A549 (cell line): ENCODE data around the gene ZCCHC17. TPM values are rescaled to one million over a fixed set of nuclear protein-coding genes. Genes with fewer than 3 reads are reported as not detected.

ENCODE experiments used
- ATAC-seq, 2 experiments: fragments of 200-7000 bp in 1 of 2; fragments of >200 bp in 1 of 2; cut with Nextera tagmentation in 1 of 2; cut with Tn5 transposase in 1 of 2; 3 replicates each; pipeline versions ENCODE4 v1.8.0 to v1.9.1; 2018 to 2020; ENCODE audit warnings: mild to moderate bottlenecking in 1 of 2, moderate library complexity in 1 of 2
- CTCF ChIA-PET: fragments of 300-600 bp; sonication (Branson Sonifier 250); formaldehyde crosslinking; extraction: SDS; loops from one replicate; lab custom pipeline; 2021; ENCODE audit warnings: antibody characterized with exemption, inconsistent platforms; lab: Yijun Ruan, JAX
- POLR2A ChIA-PET: fragments of 350-600 bp; formaldehyde crosslinking; extraction: SDS; loops from one replicate; lab custom pipeline; 2021; ENCODE audit warnings: antibody characterized with exemption, inconsistent platforms; lab: Yijun Ruan, JAX
- DNase-seq, 2 experiments: peaks; one replicate each; pipeline versions ENCODE4 v3.0.0 to v3.0.0-alpha.2; 2011 to 2016; ENCODE audit warnings: low read depth in 1 of 2, low spot score in 1 of 2
- FAIRE-seq: peaks from 2 replicates; lab custom pipeline; 2011; peaks lifted over from hg19 to GRCh38; lab: Jason Lieb, UNC
- H3K27ac ChIP-seq, 2 experiments: fragments of >200 bp; sonication (Bioruptor Twin); formaldehyde crosslinking; 3 replicates each; pipeline ENCODE4 v1.5.1; 2016 to 2017
- H3K4me1 ChIP-seq: fragments of >200 bp; sonication (Bioruptor Twin); formaldehyde crosslinking; 3 replicates; pipeline ENCODE4 v1.6.1; 2016
- H3K4me2 ChIP-seq: fragments of >200 bp; sonication (Bioruptor Twin); formaldehyde crosslinking; 3 replicates; pipeline ENCODE4 v1.6.1; 2016
- H3K4me3 ChIP-seq: fragments of >200 bp; sonication (Bioruptor Twin); formaldehyde crosslinking; 3 replicates; pipeline ENCODE4 v1.5.1; 2016
- H3K9me3 ChIP-seq: fragments of >200 bp; sonication (Bioruptor Twin); formaldehyde crosslinking; 3 replicates; pipeline ENCODE4 v1.6.1; 2016
- ESRRA ChIP-seq: fragments of 150-350 bp; IDR thresholded peaks from 2 replicates; pipeline ENCODE4 v1.6.1; 2014; ENCODE audit warnings: mild to moderate bottlenecking, low read length, borderline replicate concordance
- FOSL2 ChIP-seq, 2 experiments: fragments of 450-650 bp in 1 of 2; fragments of >200 bp in 1 of 2; sonication (Bioruptor Twin) in 1 of 2; formaldehyde crosslinking; IDR thresholded peaks; 2 replicates each; pipeline versions ENCODE4 v1.5.0 to v1.6.1; 2016 to 2020; ENCODE audit warnings: mild to moderate bottlenecking in 1 of 2, moderate library complexity in 1 of 2
- HDAC2 ChIP-seq: fragments of 200-600 bp; sonication (generic); IDR thresholded peaks from 2 replicates; pipeline ENCODE4 v1.6.1; 2016
- KDM1A ChIP-seq: fragments of 200-600 bp; sonication (generic); IDR thresholded peaks from 2 replicates; pipeline ENCODE4 v1.6.1; 2016; ENCODE audit warnings: low read depth, mild to moderate bottlenecking
- KDM5A ChIP-seq: fragments of 200-600 bp; sonication (generic); IDR thresholded peaks from 2 replicates; pipeline ENCODE4 v1.6.1; 2016; ENCODE audit warnings: antibody characterized with exemption, mild to moderate bottlenecking
- MAZ ChIP-seq: fragments of 150-350 bp; IDR thresholded peaks from 2 replicates; pipeline ENCODE4 v1.6.1; 2014; ENCODE audit warnings: antibody characterized with exemption, low read depth, low read length, borderline replicate concordance
- PHF8 ChIP-seq: fragments of 200-600 bp; sonication (generic); IDR thresholded peaks from 2 replicates; pipeline ENCODE4 v1.6.1; 2016; ENCODE audit warnings: low read depth, mild to moderate bottlenecking, antibody characterized with exemption, moderate library complexity, borderline replicate concordance
- RCOR1 ChIP-seq: fragments of 150-350 bp; IDR thresholded peaks from 2 replicates; pipeline ENCODE4 v1.6.1; 2014; ENCODE audit warnings: antibody characterized with exemption, low read length, low read depth
- ZFP36 ChIP-seq: fragments of 450-650 bp; IDR thresholded peaks from 2 replicates; pipeline ENCODE4 v1.6.1; 2014; ENCODE audit warnings: borderline replicate concordance; ENCODE audit not compliant: partially characterized antibody
- ZSCAN20 ChIP-seq: fragments of 250-450 bp; sonication (Bioruptor Pico); IDR thresholded peaks from 2 replicates; pipeline ENCODE4 v1.8.0; 2022; ENCODE audit warnings: mild to moderate bottlenecking, moderate library complexity
- WGBS: methylation state at CpG from one replicate; pipeline ENCODE4 v1.1.6; 2017; ENCODE audit errors: missing lambda C conversion rate; 5-methylcytosine and 5-hydroxymethylcytosine counted together
- polyA plus RNA-seq, 4 experiments: library from polyadenylated mRNA; depleted of rRNA in 3 of 4; stranded (reverse); fragments of >200 nt; fragmentation: RNase III in 1 of 4; extraction: RNeasy Plus Mini Kit Qiagen cat#74134 plus additional on column Dnase treatment in 1 of 4; gene quantifications; 2 replicates in 3 of 4; 3 replicates in 1 of 4; pipeline ENCODE4 v1.2.3, GENCODE V29; 2011 to 2017
- TF ChIP-seq, protein P1 (sequence below): fragments of 450-650 bp; IDR thresholded peaks from 2 replicates; pipeline ENCODE4 v1.6.1; 2014; ENCODE audit warnings: antibody characterized with exemption
- TF ChIP-seq, protein P2 (sequence below): IDR thresholded peaks from 2 replicates; pipeline ENCODE4 v1.6.1; 2012
- TF ChIP-seq, protein P3 (sequence below): fragments of >200 bp; sonication (Bioruptor Twin); formaldehyde crosslinking; IDR thresholded peaks from 3 replicates; pipeline ENCODE4 v1.5.1; 2016
- TF ChIP-seq, protein P4 (sequence below): fragments of 250-450 bp; sonication (Bioruptor Pico); IDR thresholded peaks from 2 replicates; pipeline ENCODE4 v1.5.0; 2021; ENCODE audit warnings: mild to moderate bottlenecking, moderate library complexity, borderline replicate concordance
- TF ChIP-seq, protein P5 (sequence below): fragments of 150-350 bp; IDR thresholded peaks from 2 replicates; pipeline ENCODE4 v1.6.1; 2014; ENCODE audit warnings: low read depth, mild to moderate bottlenecking, low read length

Gene ZCCHC17
- polyA plus RNA-seq, 2 of the 4 experiments (the other 2 are of a cell fraction) = 28.0 to 34.5 TPM

DNA sequence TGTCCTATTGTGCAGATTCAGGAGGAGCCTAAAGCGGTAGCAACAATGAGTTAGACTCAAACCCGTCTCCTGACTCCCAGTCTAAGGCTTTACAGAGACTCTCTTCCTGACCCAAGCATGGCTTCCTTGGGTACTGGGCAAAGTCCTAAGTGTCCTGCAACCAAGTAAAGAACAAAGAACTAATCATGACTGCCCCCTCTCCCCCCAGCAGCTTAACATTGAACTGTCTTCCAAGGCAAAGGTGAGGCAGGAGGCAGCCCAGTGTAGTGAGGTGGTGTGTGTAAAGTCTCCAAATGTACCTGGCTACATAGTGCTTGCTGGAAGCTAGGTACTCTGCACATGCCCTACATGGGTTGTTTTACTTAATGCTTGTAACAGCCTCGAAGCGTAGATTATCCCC is 73.7 kb downstream of the ZCCHC17 start:
- FAIRE-seq = no peak
- 88% methylated on average over 4 of the region's 4 CpGs for WGBS
- Histone ChIP-seq H3K4me2 (no peak overlapping the region), H3K27ac (no peak overlapping the region), H3K9me3 (no peaks in the 10 kb centered on the region), H3K4me3 (no peak overlapping the region), H3K4me1 (no peaks in the 10 kb centered on the region)
- ATAC-seq = no peak
- CTCF ChIA-PET = interaction anchor here (1.6 kb wide), 1 partner anchor 24 kb away, joined by 8 read pairs; no protein-coding TSS in a partner anchor
- TF ChIP-seq, protein P1, sequence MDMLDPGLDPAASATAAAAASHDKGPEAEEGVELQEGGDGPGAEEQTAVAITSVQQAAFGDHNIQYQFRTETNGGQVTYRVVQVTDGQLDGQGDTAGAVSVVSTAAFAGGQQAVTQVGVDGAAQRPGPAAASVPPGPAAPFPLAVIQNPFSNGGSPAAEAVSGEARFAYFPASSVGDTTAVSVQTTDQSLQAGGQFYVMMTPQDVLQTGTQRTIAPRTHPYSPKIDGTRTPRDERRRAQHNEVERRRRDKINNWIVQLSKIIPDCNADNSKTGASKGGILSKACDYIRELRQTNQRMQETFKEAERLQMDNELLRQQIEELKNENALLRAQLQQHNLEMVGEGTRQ = no peak
- TF ChIP-seq, protein P2, sequence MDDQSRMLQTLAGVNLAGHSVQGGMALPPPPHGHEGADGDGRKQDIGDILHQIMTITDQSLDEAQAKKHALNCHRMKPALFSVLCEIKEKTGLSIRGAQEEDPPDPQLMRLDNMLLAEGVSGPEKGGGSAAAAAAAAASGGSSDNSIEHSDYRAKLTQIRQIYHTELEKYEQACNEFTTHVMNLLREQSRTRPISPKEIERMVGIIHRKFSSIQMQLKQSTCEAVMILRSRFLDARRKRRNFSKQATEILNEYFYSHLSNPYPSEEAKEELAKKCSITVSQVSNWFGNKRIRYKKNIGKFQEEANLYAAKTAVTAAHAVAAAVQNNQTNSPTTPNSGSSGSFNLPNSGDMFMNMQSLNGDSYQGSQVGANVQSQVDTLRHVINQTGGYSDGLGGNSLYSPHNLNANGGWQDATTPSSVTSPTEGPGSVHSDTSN = no peak
- TF ChIP-seq FOSL2 (IDR thresholded peaks at IDR 0.05) = no peak
- no peak for TF ChIP-seq FOSL2 (CRISPR knock-in tag; IDR thresholded peaks at IDR 0.05)
- no peak for TF ChIP-seq RCOR1
- TF ChIP-seq KDM1A = no peak
- no peak for TF ChIP-seq HDAC2
- TF ChIP-seq, protein P3, sequence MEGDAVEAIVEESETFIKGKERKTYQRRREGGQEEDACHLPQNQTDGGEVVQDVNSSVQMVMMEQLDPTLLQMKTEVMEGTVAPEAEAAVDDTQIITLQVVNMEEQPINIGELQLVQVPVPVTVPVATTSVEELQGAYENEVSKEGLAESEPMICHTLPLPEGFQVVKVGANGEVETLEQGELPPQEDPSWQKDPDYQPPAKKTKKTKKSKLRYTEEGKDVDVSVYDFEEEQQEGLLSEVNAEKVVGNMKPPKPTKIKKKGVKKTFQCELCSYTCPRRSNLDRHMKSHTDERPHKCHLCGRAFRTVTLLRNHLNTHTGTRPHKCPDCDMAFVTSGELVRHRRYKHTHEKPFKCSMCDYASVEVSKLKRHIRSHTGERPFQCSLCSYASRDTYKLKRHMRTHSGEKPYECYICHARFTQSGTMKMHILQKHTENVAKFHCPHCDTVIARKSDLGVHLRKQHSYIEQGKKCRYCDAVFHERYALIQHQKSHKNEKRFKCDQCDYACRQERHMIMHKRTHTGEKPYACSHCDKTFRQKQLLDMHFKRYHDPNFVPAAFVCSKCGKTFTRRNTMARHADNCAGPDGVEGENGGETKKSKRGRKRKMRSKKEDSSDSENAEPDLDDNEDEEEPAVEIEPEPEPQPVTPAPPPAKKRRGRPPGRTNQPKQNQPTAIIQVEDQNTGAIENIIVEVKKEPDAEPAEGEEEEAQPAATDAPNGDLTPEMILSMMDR = no peak
- TF ChIP-seq MAZ = no peak
- POLR2A ChIA-PET = no interaction called here
- DNase-seq = no peak

DNA sequence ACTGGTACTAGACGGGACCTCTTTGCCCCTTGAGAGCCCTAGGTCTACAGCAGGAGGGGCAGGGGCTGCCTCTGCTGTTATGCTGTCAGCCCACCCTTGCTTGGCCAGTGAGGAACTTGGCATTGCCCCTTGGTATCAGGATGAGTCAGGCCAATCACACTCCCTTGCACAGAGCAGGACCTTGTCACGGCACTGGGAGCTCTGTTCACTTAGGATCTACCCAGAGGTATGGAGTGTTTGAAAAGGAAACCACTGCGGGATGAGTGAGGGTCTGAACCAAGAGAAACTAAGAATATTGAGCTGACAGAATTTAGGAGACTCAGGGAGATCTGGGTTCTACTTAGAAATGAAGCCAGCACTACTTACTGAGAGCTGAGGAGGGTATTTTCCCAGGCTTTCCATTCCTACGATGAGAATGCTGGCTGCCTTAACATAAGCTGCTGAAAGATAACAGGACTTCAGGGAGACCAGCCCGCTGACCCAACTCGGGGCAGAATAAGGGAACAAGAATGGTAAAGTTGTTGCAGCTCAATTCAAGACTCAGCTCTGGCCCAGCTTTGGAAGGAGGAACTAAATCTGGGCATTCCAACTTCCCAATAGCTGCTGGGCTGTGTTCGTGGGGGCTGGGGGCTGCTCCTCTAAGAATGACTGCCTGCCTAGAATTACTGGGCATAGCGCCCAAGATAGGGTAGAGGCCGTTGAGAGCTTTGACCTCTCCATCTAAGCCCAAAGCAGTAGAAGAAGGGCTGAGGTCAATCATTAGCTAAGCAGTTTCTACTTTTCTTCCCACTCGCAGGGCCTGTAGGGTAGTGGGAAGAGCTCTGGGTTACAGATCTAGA is 74.5 kb downstream of the ZCCHC17 start:
- no peak overlapping the region for H3K4me2 ChIP-seq
- no peak for DNase-seq
- H3K9me3 ChIP-seq = no peaks in the 10 kb centered on the region
- H3K27ac ChIP-seq = no peak overlapping the region
- no peak for FAIRE-seq
- TF ChIP-seq, protein P4, sequence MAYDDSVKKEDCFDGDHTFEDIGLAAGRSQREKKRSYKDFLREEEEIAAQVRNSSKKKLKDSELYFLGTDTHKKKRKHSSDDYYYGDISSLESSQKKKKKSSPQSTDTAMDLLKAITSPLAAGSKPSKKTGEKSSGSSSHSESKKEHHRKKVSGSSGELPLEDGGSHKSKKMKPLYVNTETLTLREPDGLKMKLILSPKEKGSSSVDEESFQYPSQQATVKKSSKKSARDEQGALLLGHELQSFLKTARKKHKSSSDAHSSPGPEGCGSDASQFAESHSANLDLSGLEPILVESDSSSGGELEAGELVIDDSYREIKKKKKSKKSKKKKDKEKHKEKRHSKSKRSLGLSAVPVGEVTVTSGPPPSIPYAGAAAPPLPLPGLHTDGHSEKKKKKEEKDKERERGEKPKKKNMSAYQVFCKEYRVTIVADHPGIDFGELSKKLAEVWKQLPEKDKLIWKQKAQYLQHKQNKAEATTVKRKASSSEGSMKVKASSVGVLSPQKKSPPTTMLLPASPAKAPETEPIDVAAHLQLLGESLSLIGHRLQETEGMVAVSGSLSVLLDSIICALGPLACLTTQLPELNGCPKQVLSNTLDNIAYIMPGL (CRISPR knock-in tag) = no peak
- TF ChIP-seq, protein P5, sequence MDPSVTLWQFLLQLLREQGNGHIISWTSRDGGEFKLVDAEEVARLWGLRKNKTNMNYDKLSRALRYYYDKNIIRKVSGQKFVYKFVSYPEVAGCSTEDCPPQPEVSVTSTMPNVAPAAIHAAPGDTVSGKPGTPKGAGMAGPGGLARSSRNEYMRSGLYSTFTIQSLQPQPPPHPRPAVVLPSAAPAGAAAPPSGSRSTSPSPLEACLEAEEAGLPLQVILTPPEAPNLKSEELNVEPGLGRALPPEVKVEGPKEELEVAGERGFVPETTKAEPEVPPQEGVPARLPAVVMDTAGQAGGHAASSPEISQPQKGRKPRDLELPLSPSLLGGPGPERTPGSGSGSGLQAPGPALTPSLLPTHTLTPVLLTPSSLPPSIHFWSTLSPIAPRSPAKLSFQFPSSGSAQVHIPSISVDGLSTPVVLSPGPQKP = no peak
- TF ChIP-seq ZSCAN20 (CRISPR knock-in tag) (no peak), ESRRA (no peak), KDM5A (no peak), PHF8 (no peak), ZFP36 (no peak)
- WGBS = 74% methylated on average over 10 of the region's 10 CpGs
- ChIA-PET CTCF (interaction anchor here (1.1 to 2.7 kb wide), 4 partner anchors 23 to 52 kb away, joined by 3 to 9 read pairs (median 6); no protein-coding TSS in a partner anchor), POLR2A (no interaction called here)
- no peak for ATAC-seq
- H3K4me1 ChIP-seq = no peaks in the 10 kb centered on the region; the same call in 2 of the 3 replicates
- no peak overlapping the region for H3K4me3 ChIP-seq
